ENCODE data around the gene FKBP14. TPM values are rescaled to one million over a fixed set of nuclear protein-coding genes. Genes with fewer than 3 reads are reported as not detected.

FKBP14 gene
- total RNA-seq, 1 donor from 2014 or later: 35.9 TPM

GRCh38 chr7:29975561-29975960 lies 50.9 kb downstream of the FKBP14 start:
- Mint-ChIP-seq H3K9me3 (ENCODE audit: unreplicated experiment) (peaks cover 4% of the 10 kb centered on the region), H3K36me3 (ENCODE audit: unreplicated experiment) (peaks cover 10% of the 10 kb centered on the region), H3K4me1 (ENCODE audit: unreplicated experiment) (peaks cover 12% of the 10 kb centered on the region), H3K27me3 (ENCODE audit: unreplicated experiment) (no peaks in the 10 kb centered on the region), H3K4me3 (ENCODE audit: unreplicated experiment) (no peak overlapping the region), H3K27ac (ENCODE audit: unreplicated experiment) (no peak overlapping the region)
- no peak for TF ChIP-seq CTCF (IDR thresholded peaks at IDR 0.05)
- no peak for DNase-seq (ENCODE audit: extremely low spot score, unreplicated experiment)

- DNase-seq (ENCODE audit: extremely low spot score, unreplicated experiment): no peak
- peaks cover 9% of the 10 kb centered on the region for H3K9me3 Mint-ChIP-seq (ENCODE audit: unreplicated experiment)
- H3K27me3 Mint-ChIP-seq (ENCODE audit: unreplicated experiment): no peaks in the 10 kb centered on the region
- H3K27ac Mint-ChIP-seq (ENCODE audit: unreplicated experiment): peak overlapping the region; percentile 23
- H3K4me3 Mint-ChIP-seq (ENCODE audit: unreplicated experiment): no peak overlapping the region
- peaks cover 13% of the 10 kb centered on the region for H3K36me3 Mint-ChIP-seq (ENCODE audit: unreplicated experiment)
- no peak for TF ChIP-seq CTCF (IDR thresholded peaks at IDR 0.05)
- peaks cover 23% of the 10 kb centered on the region for H3K4me1 Mint-ChIP-seq (ENCODE audit: unreplicated experiment)
Measured at GRCh38 chr7:29974286-29974685, 52.2 kb downstream of the FKBP14 start.

- Mint-ChIP-seq H3K27me3 (ENCODE audit: unreplicated experiment) (no peaks in the 10 kb centered on the region), H3K27ac (ENCODE audit: unreplicated experiment) (no peak overlapping the region), H3K36me3 (ENCODE audit: unreplicated experiment) (peaks cover 16% of the 10 kb centered on the region), H3K4me1 (ENCODE audit: unreplicated experiment) (peaks cover 33% of the 10 kb centered on the region), H3K9me3 (ENCODE audit: unreplicated experiment) (peaks cover 9% of the 10 kb centered on the region), H3K4me3 (ENCODE audit: unreplicated experiment) (no peak overlapping the region)
- TF ChIP-seq CTCF (IDR thresholded peaks at IDR 0.05): no peak
- peak; percentile 5 for DNase-seq (ENCODE audit: extremely low spot score, unreplicated experiment)
Measured at GRCh38 chr7:29972315-29972669, 54.2 kb downstream of the FKBP14 start.

- H3K27ac Mint-ChIP-seq (ENCODE audit: unreplicated experiment): no peak overlapping the region
- TF ChIP-seq CTCF (IDR thresholded peaks at IDR 0.05): no peak
- H3K36me3 Mint-ChIP-seq (ENCODE audit: unreplicated experiment): peaks cover 18% of the 10 kb centered on the region
- H3K9me3 Mint-ChIP-seq (ENCODE audit: unreplicated experiment): peaks cover 9% of the 10 kb centered on the region
- peaks cover 33% of the 10 kb centered on the region for H3K4me1 Mint-ChIP-seq (ENCODE audit: unreplicated experiment)
- H3K27me3 Mint-ChIP-seq (ENCODE audit: unreplicated experiment): no peaks in the 10 kb centered on the region
- no peak overlapping the region for H3K4me3 Mint-ChIP-seq (ENCODE audit: unreplicated experiment)
- peak; percentile 5 for DNase-seq (ENCODE audit: extremely low spot score, unreplicated experiment)
Measured at GRCh38 chr7:29971566-29972314, 54.8 kb downstream of the FKBP14 start.

- DNase-seq (ENCODE audit: extremely low spot score, unreplicated experiment): peak; percentile 53
- Mint-ChIP-seq H3K9me3 (ENCODE audit: unreplicated experiment) (peaks cover 9% of the 10 kb centered on the region), H3K27me3 (ENCODE audit: unreplicated experiment) (no peaks in the 10 kb centered on the region), H3K36me3 (ENCODE audit: unreplicated experiment) (peaks cover 25% of the 10 kb centered on the region), H3K4me1 (ENCODE audit: unreplicated experiment) (peaks cover 25% of the 10 kb centered on the region), H3K4me3 (ENCODE audit: unreplicated experiment) (peak overlapping the region; percentile 24), H3K27ac (ENCODE audit: unreplicated experiment) (no peak overlapping the region)
- no peak for TF ChIP-seq CTCF (IDR thresholded peaks at IDR 0.05)
Measured at GRCh38 chr7:29970158-29970557, 56.3 kb downstream of the FKBP14 start.
